ENCODE data around the gene PLPP4. TPM values are rescaled to one million over a fixed set of nuclear protein-coding genes. Genes with fewer than 3 reads are reported as not detected.

Gene PLPP4
- polyA plus RNA-seq, 3 donors = not detected

- DNase-seq = no peak
- Mint-ChIP-seq H3K36me3 (no peaks in the 10 kb centered on the region), H3K9me3 (peaks cover 0 to 5% (median 0%) of the 10 kb centered on the region in 7 donors), H3K4me1 (no peaks in the 10 kb centered on the region), H3K27me3 (ENCODE audit: low read depth in 3 of 3) (peaks cover 2 to 9% (median 6%) of the 10 kb centered on the region in 3 donors), H3K4me3 (no peak overlapping the region), H3K27ac (no peak overlapping the region)
- no peaks in the 10 kb centered on the region for H3K27me3 ChIP-seq (ENCODE audit: control insufficient read depth in 2 of 2, insufficient read depth in 2 of 2, low read length in 2 of 2)
- H3K4me3 ChIP-seq (replicated peaks in 1 of 3; ENCODE audit: low read depth in 2 of 3, low read length in 3 of 3) = no peak overlapping the region
- no peaks in the 10 kb centered on the region for H3K4me1 ChIP-seq (ENCODE audit: control insufficient read depth in 1 of 2, insufficient read depth in 2 of 2, low read length in 2 of 2)
- H3K9ac ChIP-seq (ENCODE audit: insufficient read depth, low read length, poor library complexity, severe bottlenecking) = no peak overlapping the region
- intact Hi-C loops (cut with micrococcal nuclease) = no loop called here
- H2AFZ ChIP-seq (ENCODE audit: insufficient read depth, low read depth, low read length, poor library complexity, severe bottlenecking) = no peak overlapping the region
- no peaks in the 10 kb centered on the region for H3K79me2 ChIP-seq (ENCODE audit: insufficient read depth, low read length)
- no peaks in the 10 kb centered on the region for H4K20me1 ChIP-seq (ENCODE audit: insufficient read depth, low read length)
- 100% methylated on average over 1 of the region's 2 CpGs for WGBS (ENCODE audit: insufficient coverage)
- TF ChIP-seq, protein P1, sequence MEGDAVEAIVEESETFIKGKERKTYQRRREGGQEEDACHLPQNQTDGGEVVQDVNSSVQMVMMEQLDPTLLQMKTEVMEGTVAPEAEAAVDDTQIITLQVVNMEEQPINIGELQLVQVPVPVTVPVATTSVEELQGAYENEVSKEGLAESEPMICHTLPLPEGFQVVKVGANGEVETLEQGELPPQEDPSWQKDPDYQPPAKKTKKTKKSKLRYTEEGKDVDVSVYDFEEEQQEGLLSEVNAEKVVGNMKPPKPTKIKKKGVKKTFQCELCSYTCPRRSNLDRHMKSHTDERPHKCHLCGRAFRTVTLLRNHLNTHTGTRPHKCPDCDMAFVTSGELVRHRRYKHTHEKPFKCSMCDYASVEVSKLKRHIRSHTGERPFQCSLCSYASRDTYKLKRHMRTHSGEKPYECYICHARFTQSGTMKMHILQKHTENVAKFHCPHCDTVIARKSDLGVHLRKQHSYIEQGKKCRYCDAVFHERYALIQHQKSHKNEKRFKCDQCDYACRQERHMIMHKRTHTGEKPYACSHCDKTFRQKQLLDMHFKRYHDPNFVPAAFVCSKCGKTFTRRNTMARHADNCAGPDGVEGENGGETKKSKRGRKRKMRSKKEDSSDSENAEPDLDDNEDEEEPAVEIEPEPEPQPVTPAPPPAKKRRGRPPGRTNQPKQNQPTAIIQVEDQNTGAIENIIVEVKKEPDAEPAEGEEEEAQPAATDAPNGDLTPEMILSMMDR (IDR thresholded peaks at IDR 0.05) = no peak
- no peaks in the 10 kb centered on the region for H3K36me3 ChIP-seq (replicated peaks in 1 of 2; ENCODE audit: control insufficient read depth in 1 of 2, insufficient read depth in 2 of 2, low read length in 2 of 2)
- no peak overlapping the region for H3K27ac ChIP-seq (ENCODE audit: low read depth in 1 of 2, low read length in 2 of 2)
- no peak overlapping the region for H3K4me2 ChIP-seq (replicated peaks; ENCODE audit: extremely low read depth, low read length, poor library complexity, severe bottlenecking)
- no peaks in the 10 kb centered on the region for H3K9me3 ChIP-seq (replicated peaks in 1 of 2; ENCODE audit: control insufficient read depth in 1 of 2, insufficient read depth in 1 of 2, low read length in 2 of 2)
Measured at GRCh38 chr10:120583424-120584108, 126.5 kb downstream of the PLPP4 start.

DNA sequence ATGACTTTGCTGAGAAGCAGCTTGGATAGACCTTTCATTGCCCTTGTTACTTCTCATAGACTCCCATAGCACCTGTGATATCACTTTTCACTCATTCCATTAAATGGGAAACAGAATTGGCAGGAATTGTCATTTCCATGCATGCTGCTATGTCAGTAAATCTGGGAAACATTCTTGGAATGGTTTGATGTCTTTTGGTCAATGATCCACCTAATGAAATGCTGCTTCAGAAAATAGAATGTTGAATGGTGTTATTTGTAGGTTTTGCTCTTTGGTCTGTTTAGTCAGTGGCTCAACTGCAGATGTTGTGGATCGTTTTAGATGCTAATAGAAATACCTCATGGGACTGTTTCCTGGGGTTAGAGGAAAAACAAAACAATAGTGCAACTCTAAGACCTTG is 127.8 kb downstream of the PLPP4 start:
- H3K36me3 ChIP-seq (replicated peaks in 1 of 2; ENCODE audit: control insufficient read depth in 1 of 2, insufficient read depth in 2 of 2, low read length in 2 of 2) = no peaks in the 10 kb centered on the region
- no peak overlapping the region for H3K9ac ChIP-seq (ENCODE audit: insufficient read depth, low read length, poor library complexity, severe bottlenecking)
- Mint-ChIP-seq H3K27me3 (ENCODE audit: low read depth in 3 of 3) (peaks cover 5 to 9% (median 6%) of the 10 kb centered on the region in 3 donors), H3K27ac (no peak overlapping the region), H3K36me3 (no peaks in the 10 kb centered on the region), H3K9me3 (peaks cover 0 to 5% (median 0%) of the 10 kb centered on the region in 7 donors), H3K4me1 (no peaks in the 10 kb centered on the region), H3K4me3 (no peak overlapping the region)
- no peak overlapping the region for H3K4me2 ChIP-seq (replicated peaks; ENCODE audit: extremely low read depth, low read length, poor library complexity, severe bottlenecking)
- H3K27me3 ChIP-seq (ENCODE audit: control insufficient read depth in 2 of 2, insufficient read depth in 2 of 2, low read length in 2 of 2) = no peaks in the 10 kb centered on the region
- DNase-seq = no peak
- H3K9me3 ChIP-seq (replicated peaks in 1 of 2; ENCODE audit: control insufficient read depth in 1 of 2, insufficient read depth in 1 of 2, low read length in 2 of 2) = no peaks in the 10 kb centered on the region
- intact Hi-C loops (cut with micrococcal nuclease) = no loop called here
- H3K27ac ChIP-seq (ENCODE audit: low read depth in 1 of 2, low read length in 2 of 2) = no peak overlapping the region
- H3K4me1 ChIP-seq (ENCODE audit: control insufficient read depth in 1 of 2, insufficient read depth in 2 of 2, low read length in 2 of 2) = no peaks in the 10 kb centered on the region
- no peak overlapping the region for H3K4me3 ChIP-seq (replicated peaks in 1 of 3; ENCODE audit: low read depth in 2 of 3, low read length in 3 of 3)
- H4K20me1 ChIP-seq (ENCODE audit: insufficient read depth, low read length) = no peaks in the 10 kb centered on the region
- TF ChIP-seq, protein P1 (IDR thresholded peaks at IDR 0.05) = no peak
- H3K79me2 ChIP-seq (ENCODE audit: insufficient read depth, low read length) = no peaks in the 10 kb centered on the region
- WGBS (ENCODE audit: insufficient coverage) = no CpG with 5 or more reads among the region's 1 CpG
- H2AFZ ChIP-seq (ENCODE audit: insufficient read depth, low read depth, low read length, poor library complexity, severe bottlenecking) = no peak overlapping the region

All from CD14-positive monocyte (primary cell).